ENCODE results near the gene TMEM59L.

- TF ChIP-seq NFRKB (IDR thresholded peaks at IDR 0.05) = no peak
- no peak for TF ChIP-seq L3MBTL2 (conservative IDR thresholded peaks at IDR 0.05)
- no peak for TF ChIP-seq HDGF (IDR thresholded peaks at IDR 0.05; ENCODE audit: borderline replicate concordance)
- TF ChIP-seq SP1 (IDR thresholded peaks at IDR 0.05) = no peak
- no peak for TF ChIP-seq SUZ12 (IDR thresholded peaks at IDR 0.05)
Observed at GRCh38 chr19:18667531-18668251, 55.0 kb downstream of the TMEM59L start.
